ENCODE data around the gene KIAA1671.

DNA sequence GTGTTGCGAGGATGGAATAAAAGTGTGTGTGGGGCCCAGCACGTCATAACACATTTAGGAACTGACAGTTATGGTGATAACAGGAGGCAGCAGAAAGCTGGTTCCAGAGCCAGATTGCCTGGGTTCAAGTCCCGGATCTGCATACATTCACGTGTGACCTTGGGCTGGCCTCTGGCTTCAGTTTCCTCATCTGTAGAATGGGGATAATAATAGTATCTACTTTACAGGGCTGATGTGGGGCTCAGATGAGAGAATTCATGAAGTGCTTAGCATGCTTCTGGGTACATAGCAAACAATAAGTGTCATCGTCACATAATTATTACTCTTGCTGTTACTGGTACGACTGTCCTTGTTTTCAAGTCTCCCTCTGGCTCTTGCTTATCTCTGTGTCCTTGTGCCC, 97.3 kb downstream of the KIAA1671 start:
- TF ChIP-seq TAF1 (IDR thresholded peaks at IDR 0.05; ENCODE audit: borderline replicate concordance, insufficient read depth, low read length), result no peak
- no peak for TF ChIP-seq SIN3A (IDR thresholded peaks at IDR 0.05; ENCODE audit: borderline replicate concordance, insufficient read depth, low read length)
- TF ChIP-seq POLR2AphosphoS5 (IDR thresholded peaks at IDR 0.05; ENCODE audit: low read depth, low read length), result no peak
- TF ChIP-seq, protein P1, sequence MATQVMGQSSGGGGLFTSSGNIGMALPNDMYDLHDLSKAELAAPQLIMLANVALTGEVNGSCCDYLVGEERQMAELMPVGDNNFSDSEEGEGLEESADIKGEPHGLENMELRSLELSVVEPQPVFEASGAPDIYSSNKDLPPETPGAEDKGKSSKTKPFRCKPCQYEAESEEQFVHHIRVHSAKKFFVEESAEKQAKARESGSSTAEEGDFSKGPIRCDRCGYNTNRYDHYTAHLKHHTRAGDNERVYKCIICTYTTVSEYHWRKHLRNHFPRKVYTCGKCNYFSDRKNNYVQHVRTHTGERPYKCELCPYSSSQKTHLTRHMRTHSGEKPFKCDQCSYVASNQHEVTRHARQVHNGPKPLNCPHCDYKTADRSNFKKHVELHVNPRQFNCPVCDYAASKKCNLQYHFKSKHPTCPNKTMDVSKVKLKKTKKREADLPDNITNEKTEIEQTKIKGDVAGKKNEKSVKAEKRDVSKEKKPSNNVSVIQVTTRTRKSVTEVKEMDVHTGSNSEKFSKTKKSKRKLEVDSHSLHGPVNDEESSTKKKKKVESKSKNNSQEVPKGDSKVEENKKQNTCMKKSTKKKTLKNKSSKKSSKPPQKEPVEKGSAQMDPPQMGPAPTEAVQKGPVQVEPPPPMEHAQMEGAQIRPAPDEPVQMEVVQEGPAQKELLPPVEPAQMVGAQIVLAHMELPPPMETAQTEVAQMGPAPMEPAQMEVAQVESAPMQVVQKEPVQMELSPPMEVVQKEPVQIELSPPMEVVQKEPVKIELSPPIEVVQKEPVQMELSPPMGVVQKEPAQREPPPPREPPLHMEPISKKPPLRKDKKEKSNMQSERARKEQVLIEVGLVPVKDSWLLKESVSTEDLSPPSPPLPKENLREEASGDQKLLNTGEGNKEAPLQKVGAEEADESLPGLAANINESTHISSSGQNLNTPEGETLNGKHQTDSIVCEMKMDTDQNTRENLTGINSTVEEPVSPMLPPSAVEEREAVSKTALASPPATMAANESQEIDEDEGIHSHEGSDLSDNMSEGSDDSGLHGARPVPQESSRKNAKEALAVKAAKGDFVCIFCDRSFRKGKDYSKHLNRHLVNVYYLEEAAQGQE (IDR thresholded peaks at IDR 0.05; ENCODE audit: insufficient read depth in 1 of 2, low read depth in 2 of 2, low read length in 2 of 2), result no peak
- TF ChIP-seq FOXP2 (optimal IDR thresholded peaks at IDR 0.05; ENCODE audit: borderline replicate concordance, extremely low read depth, extremely low read length, insufficient read depth), result no peak

Measured in PFSK-1 (cell line).